MV-4-11 (cell line): ENCODE results near the gene TNNI2.

Source experiments
- DNase-seq: peaks from one replicate; lab custom pipeline; 2025; lab: John Stamatoyannopoulos, UW

The TNNI2 gene

GRCh38 chr11:1834779-1835670 lies 3.8 kb upstream of the TNNI2 start, which contains the start of gene SYT8:
TSS of gene SYT8 (plus strand) at chr11:1834990. CDS start at chr11:1835106, 116 bp downstream.
- DNase-seq: no peak

GRCh38 chr11:1835671-1836010 lies 3.1 kb upstream of the TNNI2 start:
- DNase-seq: no peak

- no peak for DNase-seq
These were observed 2.5 kb upstream of the TNNI2 start for GRCh38 chr11:1836011-1836945.

- DNase-seq: peak; percentile 76
These were observed 1.4 kb upstream of the TNNI2 start for GRCh38 chr11:1837171-1838076.

GRCh38 chr11:1838077-1838425 lies 730 bp upstream of the TNNI2 start:
- peak; percentile 37 for DNase-seq

- no peak for DNase-seq
These were observed 583 bp downstream of the TNNI2 start for GRCh38 chr11:1839204-1839923.

GRCh38 chr11:1839924-1840779 lies 1.4 kb downstream of the TNNI2 start:
- peak; percentile 94 for DNase-seq

- no peak for DNase-seq
These were observed 2.1 kb downstream of the TNNI2 start for GRCh38 chr11:1840780-1841480.

- DNase-seq: no peak
These were observed 2.8 kb downstream of the TNNI2 start for GRCh38 chr11:1841511-1842148.

- no peak for DNase-seq
These were observed 3.6 kb downstream of the TNNI2 start for GRCh38 chr11:1842149-1843097.

GRCh38 chr11:1843098-1843473 lies 4.3 kb downstream of the TNNI2 start:
- DNase-seq: no peak

- DNase-seq: no peak
These were observed 5.0 kb downstream of the TNNI2 start for GRCh38 chr11:1843796-1844195.

- DNase-seq: no peak
These were observed 5.7 kb downstream of the TNNI2 start for GRCh38 chr11:1844221-1845094.

GRCh38 chr11:1845095-1845429 lies 6.3 kb downstream of the TNNI2 start:
- DNase-seq: no peak

- DNase-seq: no peak
These were observed 7.0 kb downstream of the TNNI2 start for GRCh38 chr11:1845561-1846452.

- no peak for DNase-seq
These were observed 7.7 kb downstream of the TNNI2 start for GRCh38 chr11:1846453-1846932.
